ENCODE measurements around the gene PCED1B. TPM values are rescaled to one million over a fixed set of nuclear protein-coding genes. Genes with fewer than 3 reads are reported as not detected.

PCED1B gene
- total RNA-seq, 2 donors from 2014 or later, result 6.6 to 12.3 TPM

DNA sequence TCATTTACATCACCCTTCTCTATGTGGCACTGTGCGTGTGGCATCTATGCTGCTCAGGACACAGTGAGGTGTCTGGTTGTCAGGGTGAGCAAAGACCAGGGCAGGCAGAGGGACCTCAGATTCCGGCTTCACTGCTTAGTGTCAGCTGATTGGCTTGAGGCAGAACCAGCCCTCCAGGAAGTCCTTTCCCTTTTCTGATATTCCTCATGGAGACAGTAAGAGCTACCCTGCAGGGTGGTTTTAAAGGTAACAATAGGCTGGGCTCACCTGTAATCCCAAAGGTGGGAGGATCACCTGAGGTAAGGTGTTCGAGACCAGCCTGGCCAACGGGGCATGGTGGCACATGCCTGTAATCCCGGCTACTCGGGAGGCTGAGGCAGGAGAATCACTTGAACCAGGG is 129.6 kb downstream of the PCED1B start:
- Histone ChIP-seq H3K27me3 (replicated peaks; ENCODE audit: insufficient read depth) (no peaks in the 10 kb centered on the region), H3K36me3 (no peaks in the 10 kb centered on the region), H3K4me3 (no peak overlapping the region), H3K4me1 (ENCODE audit: control insufficient read depth in 1 of 2, low read depth in 2 of 2) (peaks cover 0 to 1% of the 10 kb centered on the region in 2 donors), H3K27ac (no peak overlapping the region), H3K9me3 (no peaks in the 10 kb centered on the region)
- DNase-seq (ENCODE audit: low spot score) (no peak), ATAC-seq (ENCODE audit: insufficient number of reproducible peaks, low FRiP score, low read depth) (no peak)
- TF ChIP-seq, protein P1, sequence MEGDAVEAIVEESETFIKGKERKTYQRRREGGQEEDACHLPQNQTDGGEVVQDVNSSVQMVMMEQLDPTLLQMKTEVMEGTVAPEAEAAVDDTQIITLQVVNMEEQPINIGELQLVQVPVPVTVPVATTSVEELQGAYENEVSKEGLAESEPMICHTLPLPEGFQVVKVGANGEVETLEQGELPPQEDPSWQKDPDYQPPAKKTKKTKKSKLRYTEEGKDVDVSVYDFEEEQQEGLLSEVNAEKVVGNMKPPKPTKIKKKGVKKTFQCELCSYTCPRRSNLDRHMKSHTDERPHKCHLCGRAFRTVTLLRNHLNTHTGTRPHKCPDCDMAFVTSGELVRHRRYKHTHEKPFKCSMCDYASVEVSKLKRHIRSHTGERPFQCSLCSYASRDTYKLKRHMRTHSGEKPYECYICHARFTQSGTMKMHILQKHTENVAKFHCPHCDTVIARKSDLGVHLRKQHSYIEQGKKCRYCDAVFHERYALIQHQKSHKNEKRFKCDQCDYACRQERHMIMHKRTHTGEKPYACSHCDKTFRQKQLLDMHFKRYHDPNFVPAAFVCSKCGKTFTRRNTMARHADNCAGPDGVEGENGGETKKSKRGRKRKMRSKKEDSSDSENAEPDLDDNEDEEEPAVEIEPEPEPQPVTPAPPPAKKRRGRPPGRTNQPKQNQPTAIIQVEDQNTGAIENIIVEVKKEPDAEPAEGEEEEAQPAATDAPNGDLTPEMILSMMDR (IDR thresholded peaks at IDR 0.05), result no peak

DNA sequence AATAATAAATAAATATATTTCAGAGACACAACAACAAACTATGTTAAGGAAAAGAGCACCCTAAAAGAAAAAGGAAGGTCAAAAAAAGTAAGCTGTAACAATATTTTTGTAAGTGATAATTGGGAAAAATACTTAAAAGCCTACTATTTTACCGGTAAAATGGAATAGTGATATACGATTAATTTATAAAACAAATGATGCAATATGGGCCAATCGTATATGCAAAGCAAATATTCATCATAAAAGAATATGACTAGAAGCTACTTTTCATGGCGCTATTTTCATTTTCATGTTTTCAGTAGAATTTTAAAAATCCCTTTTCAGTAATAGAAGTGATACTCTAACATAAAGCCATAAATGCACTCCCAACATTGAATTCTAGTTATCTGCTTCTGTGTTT is 131.4 kb downstream of the PCED1B start:
- DNase-seq (ENCODE audit: low spot score), result no peak
- ATAC-seq (ENCODE audit: insufficient number of reproducible peaks, low FRiP score, low read depth), result no peak
- no peaks in the 10 kb centered on the region for H3K27me3 ChIP-seq (replicated peaks; ENCODE audit: insufficient read depth)
- no peaks in the 10 kb centered on the region for H3K9me3 ChIP-seq
- no peaks in the 10 kb centered on the region for H3K36me3 ChIP-seq
- H3K4me1 ChIP-seq (ENCODE audit: control insufficient read depth in 1 of 2, low read depth in 2 of 2), result peaks cover 0 to 3% of the 10 kb centered on the region in 2 donors
- TF ChIP-seq, protein P1 (IDR thresholded peaks at IDR 0.05), result no peak
- H3K27ac ChIP-seq, result no peak overlapping the region
- H3K4me3 ChIP-seq, result no peak overlapping the region

DNA sequence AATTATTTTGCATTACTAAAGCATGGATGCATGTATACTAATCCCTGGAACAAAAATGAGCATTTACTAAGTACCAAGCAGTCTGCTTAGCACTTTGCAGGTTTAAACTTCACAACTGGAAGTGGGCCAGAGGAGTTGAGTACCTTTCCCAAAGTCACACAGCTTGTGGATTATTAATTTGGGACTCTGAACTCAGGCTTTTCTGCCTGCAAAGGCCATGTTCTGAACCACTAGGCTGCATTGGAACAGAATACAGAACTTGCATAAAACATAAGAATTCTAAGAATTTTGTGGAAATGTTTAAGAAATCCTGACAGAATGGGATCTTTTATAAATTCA is 133.2 kb downstream of the PCED1B start:
- no peaks in the 10 kb centered on the region for H3K36me3 ChIP-seq

DNA sequence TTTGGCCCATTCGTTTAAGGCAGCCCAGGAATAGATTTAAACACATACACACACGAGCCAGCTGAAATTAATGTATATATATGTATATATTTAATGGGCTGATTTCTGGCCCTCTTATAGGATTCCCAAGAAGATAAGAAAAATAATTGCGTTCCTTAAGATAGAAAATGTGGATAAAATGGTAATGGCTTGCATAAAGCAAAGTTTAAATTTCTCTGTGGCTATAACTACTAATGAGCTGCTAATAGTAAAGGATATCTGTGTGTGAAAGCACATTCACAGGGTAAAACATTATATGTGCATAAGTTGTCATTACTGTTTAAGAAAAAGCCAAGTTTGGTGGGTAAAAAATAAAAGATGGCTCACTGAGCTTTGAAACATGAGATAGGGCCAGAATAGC is 134.0 kb downstream of the PCED1B start:
- TF ChIP-seq, protein P1 (IDR thresholded peaks at IDR 0.05), result no peak
- no peaks in the 10 kb centered on the region for H3K27me3 ChIP-seq (replicated peaks; ENCODE audit: insufficient read depth)
- H3K4me1 ChIP-seq (ENCODE audit: control insufficient read depth in 1 of 2, low read depth in 2 of 2), result peaks cover 0 to 3% of the 10 kb centered on the region in 2 donors
- H3K4me3 ChIP-seq, result no peak overlapping the region
- no peaks in the 10 kb centered on the region for H3K9me3 ChIP-seq
- H3K27ac ChIP-seq, result no peak overlapping the region
- no peaks in the 10 kb centered on the region for H3K36me3 ChIP-seq
- DNase-seq (ENCODE audit: low spot score) (no peak), ATAC-seq (ENCODE audit: insufficient number of reproducible peaks, low FRiP score, low read depth) (no peak)

More for the DNA sequence above, 133.2 kb downstream of the PCED1B start:
- H3K27ac ChIP-seq, result no peak overlapping the region
- H3K4me1 ChIP-seq (ENCODE audit: control insufficient read depth in 1 of 2, low read depth in 2 of 2), result peaks cover 0 to 3% of the 10 kb centered on the region in 2 donors
- no peak overlapping the region for H3K4me3 ChIP-seq
- no peaks in the 10 kb centered on the region for H3K9me3 ChIP-seq
- TF ChIP-seq, protein P1 (IDR thresholded peaks at IDR 0.05), result no peak
- no peak for ATAC-seq (ENCODE audit: insufficient number of reproducible peaks, low FRiP score, low read depth)
- no peaks in the 10 kb centered on the region for H3K27me3 ChIP-seq (replicated peaks; ENCODE audit: insufficient read depth)
- no peak for DNase-seq (ENCODE audit: low spot score)

DNA sequence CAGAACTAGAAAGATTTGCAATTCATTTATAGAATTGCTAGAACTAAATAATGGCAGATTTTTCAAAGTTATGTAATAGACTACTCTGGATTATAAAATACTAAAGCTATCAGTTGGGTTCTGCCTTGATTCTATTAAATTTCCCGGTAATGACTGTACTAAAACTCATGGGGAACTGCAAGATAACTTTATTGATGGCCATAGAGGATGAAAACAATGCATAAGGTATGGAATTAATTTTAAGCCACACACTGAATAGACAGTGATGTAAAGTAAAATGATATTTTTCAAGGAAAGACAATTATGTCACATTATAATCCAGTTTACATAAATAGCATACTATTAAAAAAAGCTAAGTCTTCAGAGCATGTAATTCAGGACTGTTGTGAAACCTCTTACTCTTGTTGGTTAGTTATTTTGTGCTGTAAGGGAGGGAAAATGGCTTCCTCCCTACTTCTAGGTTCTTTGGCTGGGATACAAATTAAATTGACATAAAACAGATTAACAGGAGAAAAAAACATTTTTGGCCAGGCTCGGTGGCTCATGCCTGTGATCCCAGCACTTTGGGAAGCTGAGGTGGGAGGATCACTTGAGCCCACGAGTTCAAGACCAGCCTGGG is 134.7 kb downstream of the PCED1B start:
- Histone ChIP-seq H3K36me3 (no peaks in the 10 kb centered on the region), H3K27ac (no peak overlapping the region), H3K27me3 (replicated peaks; ENCODE audit: insufficient read depth) (no peaks in the 10 kb centered on the region), H3K4me1 (ENCODE audit: control insufficient read depth in 1 of 2, low read depth in 2 of 2) (peaks cover 0 to 3% of the 10 kb centered on the region in 2 donors), H3K9me3 (no peaks in the 10 kb centered on the region), H3K4me3 (peak overlapping the region; percentile 20)
- TF ChIP-seq, protein P1 (IDR thresholded peaks at IDR 0.05), result no peak
- ATAC-seq (ENCODE audit: insufficient number of reproducible peaks, low FRiP score, low read depth) (no peak), DNase-seq (ENCODE audit: low spot score) (no peak)
